ENCODE data around the gene BRF1.

Gene BRF1

DNA sequence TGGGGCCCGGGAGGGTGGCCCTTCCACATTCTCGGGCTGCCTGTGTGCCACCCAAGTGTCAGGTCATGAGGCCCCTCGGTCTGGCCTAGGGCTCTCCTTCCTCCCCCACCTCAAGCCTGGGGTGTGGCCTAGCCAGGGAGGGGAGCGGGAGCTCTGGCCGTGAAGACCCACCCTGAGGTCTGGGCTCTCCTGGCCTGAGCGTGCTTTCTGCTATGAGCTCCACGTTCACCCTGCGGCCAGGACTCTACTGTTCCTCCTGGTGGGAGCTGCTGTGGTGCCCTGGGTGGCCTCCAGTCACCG is 25.7 kb upstream of the BRF1 start:
- peaks cover 6% of the 10 kb centered on the region; the same call in 1 of the 2 replicates for H4K20me1 ChIP-seq (ENCODE audit: low read depth, low read length)
- H2AFZ ChIP-seq (ENCODE audit: low read depth, low read length, severe bottlenecking) = no peak overlapping the region
- no peaks in the 10 kb centered on the region for H3K9me2 ChIP-seq (replicated peaks; ENCODE audit: insufficient read depth, low read length)
- H3F3A ChIP-seq (ENCODE audit: insufficient read depth) = no peaks in the 10 kb centered on the region
- peaks cover 4% of the 10 kb centered on the region; the same call in 1 of the 2 replicates for H3K79me2 ChIP-seq (ENCODE audit: insufficient read depth, low read length)
- H3K27me3 ChIP-seq (ENCODE audit: low read length) = no peaks in the 10 kb centered on the region
- H3K4me2 ChIP-seq (ENCODE audit: low read depth, low read length, poor library complexity, severe bottlenecking) = no peak overlapping the region
- TF ChIP-seq, protein P1, sequence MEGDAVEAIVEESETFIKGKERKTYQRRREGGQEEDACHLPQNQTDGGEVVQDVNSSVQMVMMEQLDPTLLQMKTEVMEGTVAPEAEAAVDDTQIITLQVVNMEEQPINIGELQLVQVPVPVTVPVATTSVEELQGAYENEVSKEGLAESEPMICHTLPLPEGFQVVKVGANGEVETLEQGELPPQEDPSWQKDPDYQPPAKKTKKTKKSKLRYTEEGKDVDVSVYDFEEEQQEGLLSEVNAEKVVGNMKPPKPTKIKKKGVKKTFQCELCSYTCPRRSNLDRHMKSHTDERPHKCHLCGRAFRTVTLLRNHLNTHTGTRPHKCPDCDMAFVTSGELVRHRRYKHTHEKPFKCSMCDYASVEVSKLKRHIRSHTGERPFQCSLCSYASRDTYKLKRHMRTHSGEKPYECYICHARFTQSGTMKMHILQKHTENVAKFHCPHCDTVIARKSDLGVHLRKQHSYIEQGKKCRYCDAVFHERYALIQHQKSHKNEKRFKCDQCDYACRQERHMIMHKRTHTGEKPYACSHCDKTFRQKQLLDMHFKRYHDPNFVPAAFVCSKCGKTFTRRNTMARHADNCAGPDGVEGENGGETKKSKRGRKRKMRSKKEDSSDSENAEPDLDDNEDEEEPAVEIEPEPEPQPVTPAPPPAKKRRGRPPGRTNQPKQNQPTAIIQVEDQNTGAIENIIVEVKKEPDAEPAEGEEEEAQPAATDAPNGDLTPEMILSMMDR (IDR thresholded peaks at IDR 0.05; ENCODE audit: insufficient read depth, low read length, poor library complexity, severe bottlenecking) = no peak
- TF ChIP-seq EZH2phosphoT487 (conservative IDR thresholded peaks at IDR 0.05; ENCODE audit: low read length) = no peak
- no peaks in the 10 kb centered on the region for H3K9me3 ChIP-seq (ENCODE audit: insufficient read depth, low read length)
- no peak overlapping the region for H3K9ac ChIP-seq (ENCODE audit: low read length)
- H3K27ac ChIP-seq (ENCODE audit: low read depth, low read length) = no peak overlapping the region
- no peak overlapping the region for H3K4me3 ChIP-seq (ENCODE audit: insufficient read depth, low read length, poor library complexity, severe bottlenecking)
- H3K36me3 ChIP-seq (ENCODE audit: low read length) = no peaks in the 10 kb centered on the region

DNA sequence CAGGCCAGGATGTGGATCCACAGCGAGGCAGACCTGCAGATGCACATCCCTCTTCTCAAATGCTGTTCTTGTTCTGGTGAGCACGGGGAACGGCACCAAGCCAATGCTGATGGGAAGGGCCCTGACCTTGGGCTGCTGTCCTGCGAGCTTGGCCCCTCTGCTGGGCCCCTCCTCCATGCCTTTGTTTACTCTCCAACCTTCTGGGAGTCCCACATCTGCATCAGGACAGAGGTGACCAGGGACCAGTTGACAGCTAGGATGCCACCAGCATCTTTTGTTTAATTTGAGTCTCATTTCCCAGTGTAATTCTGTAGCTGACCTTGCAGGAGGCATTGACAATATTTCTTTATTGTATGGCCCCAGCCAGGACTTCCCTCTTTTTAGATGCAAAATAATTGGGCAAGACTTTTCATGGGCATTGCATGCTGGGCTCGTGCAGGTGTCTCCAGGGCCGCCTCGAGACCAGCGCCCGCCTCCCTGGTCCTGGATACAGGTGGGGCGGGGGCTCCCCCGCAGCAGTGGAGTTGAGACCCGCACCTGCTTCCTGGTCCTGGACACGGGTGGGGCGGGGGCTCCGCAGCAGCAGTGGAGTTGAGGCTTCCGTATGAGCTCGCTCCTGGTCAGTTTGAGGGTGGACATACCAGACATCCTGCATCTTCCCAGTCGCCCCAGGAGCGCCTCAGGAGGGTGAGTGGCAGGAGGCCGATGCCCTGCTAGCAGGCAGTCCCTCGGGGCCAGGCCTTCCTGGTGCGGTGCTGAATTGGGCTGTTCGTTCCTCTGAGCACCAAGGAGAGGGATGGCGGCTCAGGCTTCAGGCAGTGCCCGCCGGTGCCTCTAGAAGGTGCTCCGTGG is 25.1 kb upstream of the BRF1 start:
- no peak for TF ChIP-seq EZH2phosphoT487 (conservative IDR thresholded peaks at IDR 0.05; ENCODE audit: low read length)
- TF ChIP-seq, protein P1 (IDR thresholded peaks at IDR 0.05; ENCODE audit: insufficient read depth, low read length, poor library complexity, severe bottlenecking) = no peak
- Histone ChIP-seq H3K4me3 (ENCODE audit: insufficient read depth, low read length, poor library complexity, severe bottlenecking) (no peak overlapping the region), H3F3A (ENCODE audit: insufficient read depth) (no peaks in the 10 kb centered on the region), H3K9me2 (replicated peaks; ENCODE audit: insufficient read depth, low read length) (no peaks in the 10 kb centered on the region), H3K27ac (ENCODE audit: low read depth, low read length) (no peak overlapping the region), H3K36me3 (ENCODE audit: low read length) (no peaks in the 10 kb centered on the region), H2AFZ (ENCODE audit: low read depth, low read length, severe bottlenecking) (no peak overlapping the region), H3K9me3 (ENCODE audit: insufficient read depth, low read length) (no peaks in the 10 kb centered on the region), H3K9ac (ENCODE audit: low read length) (no peak overlapping the region), H3K27me3 (ENCODE audit: low read length) (no peaks in the 10 kb centered on the region), H3K79me2 (ENCODE audit: insufficient read depth, low read length) (peaks cover 4% of the 10 kb centered on the region; the same call in 1 of the 2 replicates), H4K20me1 (ENCODE audit: low read depth, low read length) (peaks cover 6% of the 10 kb centered on the region; the same call in 1 of the 2 replicates), H3K4me2 (ENCODE audit: low read depth, low read length, poor library complexity, severe bottlenecking) (no peak overlapping the region)

DNA sequence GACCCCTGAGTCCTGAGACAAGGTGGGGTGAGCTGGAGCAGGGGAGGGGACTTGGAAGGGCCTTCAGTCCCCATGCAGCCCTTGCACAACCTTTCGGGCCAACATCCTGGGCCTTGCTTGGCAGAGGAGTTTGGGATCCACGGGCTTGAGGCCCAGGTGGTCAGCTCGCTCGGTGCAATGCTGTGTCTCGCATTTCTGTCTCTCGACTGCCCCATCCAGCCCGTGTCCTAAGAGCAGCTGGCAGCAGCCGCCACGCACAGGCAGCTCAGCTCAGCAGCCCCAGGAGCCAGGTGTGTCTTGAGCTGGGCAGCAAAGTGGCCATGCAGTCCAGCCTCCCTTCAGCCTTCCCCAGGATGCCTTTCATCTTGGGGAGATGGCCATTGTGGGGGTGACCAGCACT is 24.5 kb upstream of the BRF1 start:
- Histone ChIP-seq H3K27ac (ENCODE audit: low read depth, low read length) (no peak overlapping the region), H3F3A (ENCODE audit: insufficient read depth) (no peaks in the 10 kb centered on the region), H3K79me2 (ENCODE audit: insufficient read depth, low read length) (peaks cover 4% of the 10 kb centered on the region; the same call in 1 of the 2 replicates), H2AFZ (ENCODE audit: low read depth, low read length, severe bottlenecking) (no peak overlapping the region), H3K27me3 (ENCODE audit: low read length) (no peaks in the 10 kb centered on the region), H4K20me1 (ENCODE audit: low read depth, low read length) (peaks cover 6% of the 10 kb centered on the region; the same call in 1 of the 2 replicates), H3K9ac (ENCODE audit: low read length) (no peak overlapping the region), H3K9me2 (replicated peaks; ENCODE audit: insufficient read depth, low read length) (no peaks in the 10 kb centered on the region), H3K36me3 (ENCODE audit: low read length) (no peaks in the 10 kb centered on the region), H3K9me3 (ENCODE audit: insufficient read depth, low read length) (no peaks in the 10 kb centered on the region), H3K4me3 (ENCODE audit: insufficient read depth, low read length, poor library complexity, severe bottlenecking) (no peak overlapping the region), H3K4me2 (ENCODE audit: low read depth, low read length, poor library complexity, severe bottlenecking) (no peak overlapping the region)
- TF ChIP-seq, protein P1 (IDR thresholded peaks at IDR 0.05; ENCODE audit: insufficient read depth, low read length, poor library complexity, severe bottlenecking) = no peak
- no peak for TF ChIP-seq EZH2phosphoT487 (conservative IDR thresholded peaks at IDR 0.05; ENCODE audit: low read length)

Data from SU-DHL-6 (cell line).